ENCODE data around the gene CPN2.
A peak's percentile ranks its signal among the peaks of the same experiment; 100 is the strongest.

Gene CPN2

DNA sequence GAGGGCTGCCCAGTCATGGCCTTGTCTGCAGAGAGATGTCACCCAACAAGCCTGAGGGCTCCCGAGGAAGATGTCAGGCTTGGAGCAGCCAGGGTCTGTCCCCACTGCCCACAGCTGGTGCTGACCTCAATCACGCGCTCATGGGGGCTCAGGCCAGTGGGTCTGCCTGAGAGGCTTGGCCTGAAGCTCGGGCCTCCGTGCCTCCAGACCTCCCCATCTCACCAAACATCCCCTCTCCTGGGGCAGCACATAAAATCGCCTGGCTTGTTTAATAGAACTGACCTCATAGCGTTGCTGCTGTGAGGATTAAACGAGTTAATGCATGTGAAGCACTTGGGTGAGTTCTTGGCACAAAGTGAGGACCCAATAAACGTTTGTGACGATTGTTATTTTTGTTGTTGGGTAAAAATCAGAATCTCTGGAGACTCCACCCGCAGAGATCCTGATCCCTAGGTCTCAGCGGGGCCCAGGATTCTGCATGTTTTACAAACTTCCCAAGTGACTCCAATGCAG lies 14.9 kb upstream of the CPN2 start:
- H4K5ac ChIP-seq (ENCODE audit: low read length): no peak overlapping the region
- no peaks in the 10 kb centered on the region for H3K79me2 ChIP-seq (ENCODE audit: control insufficient read depth, insufficient read depth, low read length)
- WGBS (ENCODE audit: extremely low coverage, insufficient coverage, low lambda C conversion rate): no CpG with 5 or more reads among the region's 12 CpGs
- no peak overlapping the region for H2BK120ac ChIP-seq (ENCODE audit: low read depth, low read length)
- no peaks in the 10 kb centered on the region for H3K27me3 ChIP-seq (ENCODE audit: insufficient read depth, low read length, poor library complexity)
- H2AK5ac ChIP-seq (ENCODE audit: low read length): no peak overlapping the region
- H3K4ac ChIP-seq (ENCODE audit: low read depth, low read length): no peak overlapping the region
- no peak overlapping the region for H3K4me2 ChIP-seq (ENCODE audit: low read length)
- H2BK5ac ChIP-seq (ENCODE audit: low read length): no peak overlapping the region
- H3K9ac ChIP-seq (ENCODE audit: low read length): no peak overlapping the region
- H3K4me1 ChIP-seq (ENCODE audit: control insufficient read depth, low read depth, low read length): peaks cover 2% of the 10 kb centered on the region
- no peak overlapping the region for H3K4me3 ChIP-seq (ENCODE audit: low read length)
- peak overlapping the region; percentile 34 for H3K56ac ChIP-seq (ENCODE audit: low read length)
- no peaks in the 10 kb centered on the region for H3K36me3 ChIP-seq (ENCODE audit: control insufficient read depth, insufficient read depth, low read length)
- no peak overlapping the region for H3K18ac ChIP-seq (ENCODE audit: low read length)
- H4K8ac ChIP-seq (ENCODE audit: low read depth, low read length): no peak overlapping the region
- no peaks in the 10 kb centered on the region for H3K79me1 ChIP-seq (ENCODE audit: low read length)
- no peak overlapping the region for H3K27ac ChIP-seq (ENCODE audit: low read depth, low read length)
- H3K23ac ChIP-seq (ENCODE audit: low read length): no peak overlapping the region
- no peak for DNase-seq
- H2BK15ac ChIP-seq (replicated peaks; ENCODE audit: low read depth): no peak overlapping the region

DNA sequence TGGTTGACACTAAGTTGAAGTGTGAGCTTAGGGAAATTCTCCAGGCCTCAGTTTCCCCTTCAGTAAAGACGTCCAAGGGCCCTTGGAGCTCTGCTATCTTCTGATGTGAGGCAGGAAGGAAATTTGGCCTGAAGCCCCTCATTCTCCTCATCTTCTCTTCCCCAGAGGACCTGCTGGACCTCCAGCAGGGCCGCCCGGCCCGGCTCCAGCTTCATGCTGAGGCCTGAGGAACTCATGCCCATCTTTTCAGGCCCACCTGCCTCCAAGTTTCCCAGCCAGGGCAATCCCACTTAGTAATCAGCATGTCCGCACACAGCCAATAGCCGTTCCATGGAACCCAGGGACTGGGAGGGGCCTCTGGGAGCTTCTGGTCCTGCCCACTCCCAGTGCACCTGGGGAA lies 14.4 kb upstream of the CPN2 start:
- no peak overlapping the region for H4K5ac ChIP-seq (ENCODE audit: low read length)
- no peak overlapping the region for H3K4ac ChIP-seq (ENCODE audit: low read depth, low read length)
- H3K36me3 ChIP-seq (ENCODE audit: control insufficient read depth, insufficient read depth, low read length): no peaks in the 10 kb centered on the region
- H2BK5ac ChIP-seq (ENCODE audit: low read length): no peak overlapping the region
- no peak overlapping the region for H3K4me3 ChIP-seq (ENCODE audit: low read length)
- no peak overlapping the region for H2BK15ac ChIP-seq (replicated peaks; ENCODE audit: low read depth)
- H3K18ac ChIP-seq (ENCODE audit: low read length): no peak overlapping the region
- H3K56ac ChIP-seq (ENCODE audit: low read length): no peak overlapping the region
- no peaks in the 10 kb centered on the region for H3K79me2 ChIP-seq (ENCODE audit: control insufficient read depth, insufficient read depth, low read length)
- WGBS (ENCODE audit: extremely low coverage, insufficient coverage, low lambda C conversion rate): no CpG with 5 or more reads among the region's 6 CpGs
- no peak overlapping the region for H2BK120ac ChIP-seq (ENCODE audit: low read depth, low read length)
- H4K8ac ChIP-seq (ENCODE audit: low read depth, low read length): no peak overlapping the region
- H3K4me1 ChIP-seq (ENCODE audit: control insufficient read depth, low read depth, low read length): peaks cover 2% of the 10 kb centered on the region
- H3K23ac ChIP-seq (ENCODE audit: low read length): no peak overlapping the region
- no peak for DNase-seq
- no peak overlapping the region for H3K27ac ChIP-seq (ENCODE audit: low read depth, low read length)
- no peaks in the 10 kb centered on the region for H3K27me3 ChIP-seq (ENCODE audit: insufficient read depth, low read length, poor library complexity)
- H3K4me2 ChIP-seq (ENCODE audit: low read length): no peak overlapping the region
- no peak overlapping the region for H3K9ac ChIP-seq (ENCODE audit: low read length)
- no peak overlapping the region for H2AK5ac ChIP-seq (ENCODE audit: low read length)
- no peaks in the 10 kb centered on the region for H3K79me1 ChIP-seq (ENCODE audit: low read length)

DNA sequence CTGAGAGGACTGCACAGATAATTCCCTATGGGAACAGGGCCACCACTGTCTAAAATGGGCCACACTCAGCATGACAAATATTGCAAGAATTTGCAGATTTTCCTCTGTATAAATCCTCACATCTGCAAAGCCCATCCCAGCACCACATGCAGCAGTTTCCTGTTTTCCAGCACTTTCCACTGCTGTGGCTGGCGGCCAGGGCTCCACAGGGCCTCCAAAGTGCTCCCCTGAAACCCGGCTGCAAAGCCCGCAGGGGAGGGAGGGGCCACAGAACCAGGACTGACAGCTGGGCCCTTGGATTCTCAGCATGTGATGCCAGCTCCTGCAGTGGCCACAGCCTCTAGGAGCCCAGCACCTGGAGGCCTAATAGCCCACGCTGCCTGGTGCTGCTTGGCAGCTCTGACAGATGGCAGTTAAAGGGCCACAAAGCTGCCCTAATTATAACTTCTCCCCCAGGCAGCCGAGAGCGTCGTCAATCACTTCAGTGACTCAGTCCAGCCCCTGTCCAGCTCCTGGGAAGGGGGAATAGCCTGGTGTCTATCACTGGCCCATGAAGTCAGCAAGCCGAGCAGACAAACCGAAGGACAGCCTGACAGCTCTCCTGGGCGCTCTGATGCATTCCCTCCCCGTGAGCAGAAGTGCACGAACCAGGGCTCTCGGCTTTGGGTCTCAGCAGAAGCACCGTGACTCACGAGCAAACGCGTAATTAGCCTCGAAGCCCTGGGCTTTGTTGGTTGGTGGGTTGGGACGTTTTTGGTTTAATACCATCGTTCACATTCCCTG lies 13.7 kb upstream of the CPN2 start:
- H3K79me1 ChIP-seq (ENCODE audit: low read length): no peaks in the 10 kb centered on the region
- H3K27ac ChIP-seq (ENCODE audit: low read depth, low read length): no peak overlapping the region
- H2BK15ac ChIP-seq (replicated peaks; ENCODE audit: low read depth): no peak overlapping the region
- H3K27me3 ChIP-seq (ENCODE audit: insufficient read depth, low read length, poor library complexity): no peaks in the 10 kb centered on the region
- H3K4me1 ChIP-seq (ENCODE audit: control insufficient read depth, low read depth, low read length): peaks cover 2% of the 10 kb centered on the region
- H3K23ac ChIP-seq (ENCODE audit: low read length): no peak overlapping the region
- H3K4me2 ChIP-seq (ENCODE audit: low read length): no peak overlapping the region
- DNase-seq: peak; percentile 60
- peak overlapping the region; percentile 56 for H3K56ac ChIP-seq (ENCODE audit: low read length)
- no peak overlapping the region for H2AK5ac ChIP-seq (ENCODE audit: low read length)
- H3K18ac ChIP-seq (ENCODE audit: low read length): no peak overlapping the region
- no peaks in the 10 kb centered on the region for H3K79me2 ChIP-seq (ENCODE audit: control insufficient read depth, insufficient read depth, low read length)
- H4K8ac ChIP-seq (ENCODE audit: low read depth, low read length): no peak overlapping the region
- no peak overlapping the region for H4K5ac ChIP-seq (ENCODE audit: low read length)
- no peak overlapping the region for H3K4me3 ChIP-seq (ENCODE audit: low read length)
- WGBS (ENCODE audit: extremely low coverage, insufficient coverage, low lambda C conversion rate): no CpG with 5 or more reads among the region's 20 CpGs
- H2BK120ac ChIP-seq (ENCODE audit: low read depth, low read length): no peak overlapping the region
- H3K36me3 ChIP-seq (ENCODE audit: control insufficient read depth, insufficient read depth, low read length): no peaks in the 10 kb centered on the region
- no peak overlapping the region for H2BK5ac ChIP-seq (ENCODE audit: low read length)
- H3K9ac ChIP-seq (ENCODE audit: low read length): no peak overlapping the region
- no peak overlapping the region for H3K4ac ChIP-seq (ENCODE audit: low read depth, low read length)

DNA sequence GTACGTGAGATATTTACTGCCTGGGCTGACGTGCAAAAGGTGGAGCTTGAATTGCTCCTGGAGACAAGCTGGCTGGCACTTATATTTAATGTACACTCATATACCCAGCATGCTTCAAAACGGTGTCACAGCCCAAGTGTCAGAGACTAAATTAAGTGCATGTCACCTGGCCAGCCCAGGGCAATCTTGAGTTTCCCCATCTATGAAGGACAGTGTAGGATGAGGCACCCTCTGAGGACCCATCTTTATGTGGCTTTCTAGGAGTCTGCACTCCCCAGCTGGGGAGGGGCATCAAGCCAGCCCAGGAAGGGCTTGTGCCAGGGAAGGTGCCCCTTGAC lies 13.2 kb upstream of the CPN2 start:
- Histone ChIP-seq H3K4me2 (ENCODE audit: low read length) (no peak overlapping the region), H2AK5ac (ENCODE audit: low read length) (no peak overlapping the region), H3K56ac (ENCODE audit: low read length) (no peak overlapping the region), H3K4me1 (ENCODE audit: control insufficient read depth, low read depth, low read length) (peaks cover under 1% of the 10 kb centered on the region), H3K18ac (ENCODE audit: low read length) (no peak overlapping the region), H2BK5ac (ENCODE audit: low read length) (no peak overlapping the region), H3K9ac (ENCODE audit: low read length) (no peak overlapping the region), H3K79me2 (ENCODE audit: control insufficient read depth, insufficient read depth, low read length) (no peaks in the 10 kb centered on the region), H4K8ac (ENCODE audit: low read depth, low read length) (no peak overlapping the region), H3K23ac (ENCODE audit: low read length) (no peak overlapping the region), H2BK15ac (replicated peaks; ENCODE audit: low read depth) (no peak overlapping the region), H3K4me3 (ENCODE audit: low read length) (no peak overlapping the region), H2BK120ac (ENCODE audit: low read depth, low read length) (no peak overlapping the region), H3K27me3 (ENCODE audit: insufficient read depth, low read length, poor library complexity) (no peaks in the 10 kb centered on the region), H4K5ac (ENCODE audit: low read length) (no peak overlapping the region), H3K36me3 (ENCODE audit: control insufficient read depth, insufficient read depth, low read length) (no peaks in the 10 kb centered on the region), H3K79me1 (ENCODE audit: low read length) (no peaks in the 10 kb centered on the region), H3K27ac (ENCODE audit: low read depth, low read length) (no peak overlapping the region), H3K4ac (ENCODE audit: low read depth, low read length) (no peak overlapping the region)
- no CpG with 5 or more reads among the region's 3 CpGs for WGBS (ENCODE audit: extremely low coverage, insufficient coverage, low lambda C conversion rate)
- no peak for DNase-seq

DNA sequence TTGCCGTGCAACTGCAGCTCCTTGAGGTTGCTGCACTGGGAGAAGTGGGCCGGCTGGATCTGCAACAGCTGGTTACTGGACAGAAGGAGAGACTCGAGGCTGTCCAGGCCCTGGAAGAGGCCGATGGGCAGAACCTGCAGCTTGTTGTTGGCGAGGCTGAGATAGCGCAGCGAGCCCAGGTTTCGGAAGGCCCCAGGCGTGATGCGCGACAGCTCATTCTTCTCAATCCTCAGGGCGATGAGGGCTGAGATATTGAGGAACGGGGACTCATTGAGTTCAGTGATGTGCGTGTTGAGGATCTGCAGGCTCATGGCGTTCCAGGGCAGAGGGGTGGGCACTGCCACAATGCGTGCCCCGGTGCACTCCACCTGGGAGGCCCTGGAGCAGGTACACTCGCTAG lies 9.4 kb upstream of the CPN2 start:
- no peak overlapping the region for H2BK15ac ChIP-seq (replicated peaks; ENCODE audit: low read depth)
- H3K36me3 ChIP-seq (ENCODE audit: control insufficient read depth, insufficient read depth, low read length): no peaks in the 10 kb centered on the region
- H4K8ac ChIP-seq (ENCODE audit: low read depth, low read length): no peak overlapping the region
- no peak overlapping the region for H4K5ac ChIP-seq (ENCODE audit: low read length)
- no peak overlapping the region for H3K56ac ChIP-seq (ENCODE audit: low read length)
- no peak overlapping the region for H3K23ac ChIP-seq (ENCODE audit: low read length)
- no peaks in the 10 kb centered on the region for H3K4me1 ChIP-seq (ENCODE audit: control insufficient read depth, low read depth, low read length)
- no peak for DNase-seq
- no peak overlapping the region for H3K27ac ChIP-seq (ENCODE audit: low read depth, low read length)
- WGBS (ENCODE audit: extremely low coverage, insufficient coverage, low lambda C conversion rate): no CpG with 5 or more reads among the region's 18 CpGs
- no peak overlapping the region for H2BK5ac ChIP-seq (ENCODE audit: low read length)
- no peaks in the 10 kb centered on the region for H3K79me2 ChIP-seq (ENCODE audit: control insufficient read depth, insufficient read depth, low read length)
- no peak overlapping the region for H3K9ac ChIP-seq (ENCODE audit: low read length)
- no peaks in the 10 kb centered on the region for H3K27me3 ChIP-seq (ENCODE audit: insufficient read depth, low read length, poor library complexity)
- H3K4me2 ChIP-seq (ENCODE audit: low read length): no peak overlapping the region
- no peak overlapping the region for H3K4me3 ChIP-seq (ENCODE audit: low read length)
- no peak overlapping the region for H2BK120ac ChIP-seq (ENCODE audit: low read depth, low read length)
- H3K4ac ChIP-seq (ENCODE audit: low read depth, low read length): no peak overlapping the region
- H3K79me1 ChIP-seq (ENCODE audit: low read length): no peaks in the 10 kb centered on the region
- no peak overlapping the region for H2AK5ac ChIP-seq (ENCODE audit: low read length)
- no peak overlapping the region for H3K18ac ChIP-seq (ENCODE audit: low read length)

DNA sequence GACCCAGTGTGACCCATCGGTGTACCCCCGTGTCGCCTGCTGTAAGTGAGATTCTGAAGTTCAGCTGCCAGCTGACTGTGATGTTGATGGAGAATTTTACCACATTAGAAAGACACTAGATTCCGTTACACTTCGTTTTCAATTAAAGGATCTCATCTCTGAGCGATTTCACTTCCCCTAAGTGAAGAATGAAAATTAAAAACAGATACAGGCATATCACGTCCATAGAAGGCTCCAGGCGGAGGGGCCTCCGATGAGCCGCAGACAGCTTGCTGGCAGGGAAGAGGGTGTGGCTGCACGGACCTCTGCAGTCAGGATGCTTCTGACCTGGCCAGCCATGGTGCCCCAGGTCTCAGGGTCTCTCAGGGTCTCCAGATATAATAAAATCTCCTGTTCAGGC lies 6.6 kb upstream of the CPN2 start:
- Histone ChIP-seq H2AK5ac (ENCODE audit: low read length) (no peak overlapping the region), H3K18ac (ENCODE audit: low read length) (no peak overlapping the region), H3K23ac (ENCODE audit: low read length) (no peak overlapping the region), H3K9ac (ENCODE audit: low read length) (no peak overlapping the region), H3K4me3 (ENCODE audit: low read length) (no peak overlapping the region), H3K4me2 (ENCODE audit: low read length) (no peak overlapping the region), H3K4ac (ENCODE audit: low read depth, low read length) (no peak overlapping the region), H2BK120ac (ENCODE audit: low read depth, low read length) (no peak overlapping the region), H3K36me3 (ENCODE audit: control insufficient read depth, insufficient read depth, low read length) (no peaks in the 10 kb centered on the region), H2BK5ac (ENCODE audit: low read length) (no peak overlapping the region), H3K79me1 (ENCODE audit: low read length) (no peaks in the 10 kb centered on the region), H2BK15ac (replicated peaks; ENCODE audit: low read depth) (no peak overlapping the region), H3K56ac (ENCODE audit: low read length) (no peak overlapping the region), H4K8ac (ENCODE audit: low read depth, low read length) (no peak overlapping the region), H3K4me1 (ENCODE audit: control insufficient read depth, low read depth, low read length) (no peaks in the 10 kb centered on the region), H3K27me3 (ENCODE audit: insufficient read depth, low read length, poor library complexity) (no peaks in the 10 kb centered on the region), H3K27ac (ENCODE audit: low read depth, low read length) (no peak overlapping the region), H4K5ac (ENCODE audit: low read length) (no peak overlapping the region), H3K79me2 (ENCODE audit: control insufficient read depth, insufficient read depth, low read length) (no peaks in the 10 kb centered on the region)
- no CpG with 5 or more reads among the region's 11 CpGs for WGBS (ENCODE audit: extremely low coverage, insufficient coverage, low lambda C conversion rate)
- no peak for DNase-seq
